NCI-H748 treated with DMSO at 0.1 percent for 48 hours (cell line): ENCODE data around the gene S100A13.
"Not testable (repeated sequence)": the region's sequence is repeated elsewhere in the genome, so short reads cannot be mapped to it uniquely, and the experiment has no call there.

Experiments used
- DNase-seq: peaks from one replicate; lab custom pipeline; 2025; lab: John Stamatoyannopoulos, UW

The S100A13 gene

DNA sequence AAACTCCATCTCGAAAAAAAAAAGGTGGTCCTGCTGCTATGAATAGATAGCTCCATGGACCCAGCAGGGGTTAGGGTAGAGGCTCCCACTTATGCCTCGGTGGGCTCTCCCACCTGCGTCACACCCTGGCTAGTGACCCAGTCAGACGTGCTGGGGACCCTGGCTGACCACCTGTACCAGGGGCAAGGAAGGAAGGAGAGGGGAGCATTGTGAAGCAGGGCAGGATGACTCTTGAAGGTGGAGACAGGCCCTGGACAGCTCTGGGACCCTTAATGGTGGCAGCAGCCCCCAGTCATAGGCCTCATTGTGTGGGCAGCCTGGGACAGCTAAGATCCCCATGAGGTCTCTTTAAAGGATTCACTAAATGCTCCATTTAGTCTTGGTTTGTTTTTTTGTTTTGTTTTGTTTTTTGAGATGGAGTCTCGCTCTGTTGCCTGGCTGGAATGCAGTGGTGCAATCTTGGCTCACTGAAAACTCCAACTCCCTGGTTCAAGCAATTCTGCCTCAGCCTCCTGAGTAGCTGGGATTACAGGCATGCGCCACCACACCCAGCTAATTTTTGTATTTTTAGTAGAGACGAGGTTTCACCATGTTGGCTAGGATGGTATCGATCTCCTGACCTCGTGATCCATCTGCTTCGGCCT lies 20.8 kb upstream of the S100A13 start:
- DNase-seq: no peak

DNA sequence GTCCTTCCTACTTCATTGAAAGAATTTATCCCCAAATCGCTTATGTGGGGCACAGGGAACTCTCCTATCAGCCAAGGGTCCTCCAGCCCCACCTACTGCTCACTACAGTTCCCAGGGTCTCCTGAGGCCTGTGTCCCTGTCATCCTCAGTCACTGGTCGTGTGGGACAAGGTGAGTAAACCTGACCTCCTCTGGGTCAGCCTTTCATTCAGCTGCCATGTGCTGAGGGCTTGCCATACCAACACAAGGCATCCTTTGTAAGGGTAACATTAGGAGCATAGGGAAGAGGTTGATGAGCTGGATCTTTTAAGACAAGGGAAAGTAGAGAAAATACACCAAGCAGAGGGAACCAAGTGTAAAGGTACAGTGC lies 20.0 kb upstream of the S100A13 start:
- DNase-seq: no peak

DNA sequence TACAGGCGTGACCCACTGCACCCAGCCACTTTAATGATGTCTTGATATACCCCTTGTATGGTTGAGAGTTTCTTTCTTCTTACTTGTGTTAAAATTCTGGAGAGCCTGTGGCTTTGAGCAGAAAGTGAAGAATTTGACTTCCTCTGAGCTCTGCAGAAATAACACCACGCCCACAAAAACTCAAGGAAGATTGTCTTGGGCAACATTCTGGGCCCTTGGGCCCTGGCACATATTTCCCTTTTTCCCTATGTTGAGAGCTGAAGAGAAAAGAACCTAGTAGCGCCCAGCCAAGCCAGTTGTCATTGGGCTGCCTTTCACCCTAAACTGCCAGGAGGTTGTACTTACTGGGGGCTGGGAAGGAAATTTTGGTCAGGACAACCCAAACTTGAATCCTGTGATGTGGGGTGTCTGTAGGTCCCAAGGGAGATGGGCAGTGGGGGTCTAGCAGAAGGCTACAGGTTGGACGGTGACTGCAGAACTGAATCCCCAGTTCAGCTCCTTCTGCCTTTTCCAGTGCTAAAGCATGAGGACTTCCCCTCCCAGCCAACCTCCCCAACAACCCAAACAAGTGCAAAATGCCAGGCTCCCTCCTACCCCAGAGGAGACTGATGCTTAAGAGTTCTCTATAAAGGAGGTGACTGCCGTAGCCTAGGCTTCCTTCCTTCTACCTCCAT lies 19.5 kb upstream of the S100A13 start:
- DNase-seq: no peak

DNA sequence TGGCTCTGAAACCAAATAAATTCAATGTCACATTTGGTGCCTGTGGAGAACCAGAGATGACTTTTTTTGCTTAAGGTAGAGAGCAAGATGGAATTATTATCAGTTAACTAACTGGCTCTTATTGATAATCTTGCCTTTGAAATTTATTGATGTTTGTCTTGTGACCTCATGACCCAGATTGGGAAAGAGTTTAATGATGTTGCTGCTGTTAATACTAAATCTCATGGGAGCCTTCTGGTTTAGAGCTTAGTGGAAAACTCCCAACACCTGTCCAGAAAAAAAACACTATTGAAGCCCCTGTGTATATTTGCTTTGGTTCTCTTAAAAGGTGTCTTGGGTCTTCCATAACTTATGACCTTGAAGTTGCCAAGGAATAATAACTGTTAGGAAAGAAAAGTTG lies 16.5 kb upstream of the S100A13 start:
- DNase-seq: no peak

DNA sequence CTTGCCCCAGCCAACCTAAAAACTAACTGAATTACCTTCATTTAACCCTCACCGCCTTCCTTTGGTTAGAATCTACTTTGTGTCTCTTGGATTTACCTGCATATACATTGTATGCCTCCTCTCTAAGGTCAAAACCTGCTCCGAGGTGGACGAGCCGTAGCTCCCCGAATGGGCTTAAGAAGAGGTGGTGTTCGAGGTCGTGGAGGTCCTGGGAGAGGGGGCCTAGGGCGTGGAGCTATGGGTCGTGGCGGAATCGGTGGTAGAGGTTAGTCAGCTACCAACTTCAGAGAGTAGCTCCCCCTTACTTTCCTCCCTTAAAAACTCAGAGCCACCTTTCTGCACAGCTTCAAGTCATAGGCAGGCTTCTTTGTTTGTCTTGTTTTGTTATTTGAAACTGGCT lies 15.8 kb upstream of the S100A13 start:
- DNase-seq: no peak

DNA sequence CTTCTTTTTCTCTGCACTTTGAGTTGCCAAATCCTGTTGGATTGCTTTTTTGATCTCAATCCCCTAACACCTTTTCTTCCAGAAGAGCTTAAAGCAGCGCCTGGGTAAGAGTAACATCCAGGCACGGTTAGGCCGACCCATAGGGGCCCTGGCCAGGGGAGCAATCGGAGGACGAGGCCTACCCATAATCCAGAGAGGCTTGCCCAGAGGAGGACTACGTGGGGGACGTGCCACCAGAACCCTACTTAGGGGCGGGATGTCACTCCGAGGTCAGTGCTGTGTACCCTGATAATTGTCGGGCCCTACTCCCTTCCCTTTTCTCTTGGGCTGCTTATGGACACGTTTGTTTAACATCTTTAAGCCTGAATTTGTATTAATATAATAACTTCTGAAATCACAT lies 14.9 kb upstream of the S100A13 start:
- DNase-seq: no peak

DNA sequence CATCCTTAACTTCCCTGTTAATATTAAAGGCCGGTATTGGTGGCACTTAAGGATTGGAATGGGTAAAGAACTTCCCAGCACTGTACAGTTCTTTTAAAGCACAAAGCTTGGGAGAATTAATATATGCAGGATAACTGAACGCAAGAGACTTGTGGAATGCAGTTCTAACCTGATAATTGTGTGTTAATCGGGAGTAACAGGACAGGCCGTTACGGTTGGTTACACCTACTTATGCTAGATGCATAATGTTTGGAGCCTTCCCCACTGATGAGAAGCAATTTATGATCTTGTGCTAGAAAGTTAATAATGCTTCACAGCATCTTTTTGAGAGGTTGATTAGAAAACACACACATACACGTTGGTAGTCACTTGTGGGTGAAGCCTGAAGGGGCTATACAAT lies 13.6 kb upstream of the S100A13 start:
- no peak for DNase-seq

DNA sequence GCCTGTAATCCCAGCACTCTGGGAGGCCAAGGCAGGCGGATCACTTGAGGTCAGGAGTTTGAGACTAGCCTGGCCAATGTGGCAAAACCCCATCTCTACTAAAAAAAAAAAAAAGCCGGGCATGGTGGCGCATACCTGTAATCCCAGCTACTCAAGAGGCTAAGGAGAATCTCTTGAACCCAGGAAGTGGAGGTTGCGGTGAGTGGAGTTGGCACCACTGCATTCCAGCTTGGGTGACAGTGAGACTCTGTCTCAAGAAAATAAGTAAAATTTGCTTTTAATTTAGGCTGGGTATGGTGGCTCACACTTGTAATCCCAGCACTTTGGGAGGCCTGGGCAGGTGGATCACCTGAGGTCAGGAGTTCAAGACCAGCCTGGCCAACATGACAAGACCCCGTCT lies 12.9 kb upstream of the S100A13 start:
- DNase-seq: not testable (repeated sequence)

DNA sequence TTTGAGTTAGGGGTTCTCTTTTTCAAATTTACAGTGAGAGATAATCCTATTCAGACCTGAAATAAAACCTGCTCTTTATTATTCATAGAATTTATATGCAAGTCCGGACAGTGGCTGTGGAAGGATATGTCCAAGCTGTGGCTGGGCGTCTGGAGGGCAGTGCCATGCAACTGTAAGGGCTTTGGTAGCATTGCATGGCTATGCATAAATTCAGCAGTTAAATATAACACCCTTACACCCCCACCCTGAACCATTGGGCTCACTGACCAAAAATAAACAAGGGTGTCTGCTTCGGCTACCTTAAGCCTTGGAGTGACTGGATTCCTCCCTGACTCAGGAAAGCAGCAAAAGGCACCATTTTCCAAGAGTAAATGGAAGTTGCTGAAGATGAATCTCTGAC lies 12.0 kb upstream of the S100A13 start:
- no peak for DNase-seq

DNA sequence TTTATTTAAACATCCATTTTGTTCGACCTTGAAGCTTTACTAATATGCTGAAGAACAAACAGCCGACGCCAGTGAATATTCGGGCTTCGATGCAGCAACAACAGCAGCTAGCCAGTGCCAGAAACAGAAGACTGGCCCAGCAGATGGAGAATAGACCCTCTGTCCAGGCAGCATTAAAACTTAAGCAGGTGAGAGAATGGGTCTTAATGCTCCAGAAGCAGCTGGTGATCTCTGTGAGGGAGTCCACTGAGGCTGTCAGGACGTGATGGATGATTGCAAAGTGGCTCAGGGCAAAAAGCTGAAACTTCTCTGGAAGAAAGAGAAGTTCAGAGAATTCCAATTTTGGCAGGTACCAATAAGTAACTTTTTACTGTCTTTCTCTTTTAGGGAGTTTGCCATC lies 11.0 kb upstream of the S100A13 start:
- DNase-seq: no peak

DNA sequence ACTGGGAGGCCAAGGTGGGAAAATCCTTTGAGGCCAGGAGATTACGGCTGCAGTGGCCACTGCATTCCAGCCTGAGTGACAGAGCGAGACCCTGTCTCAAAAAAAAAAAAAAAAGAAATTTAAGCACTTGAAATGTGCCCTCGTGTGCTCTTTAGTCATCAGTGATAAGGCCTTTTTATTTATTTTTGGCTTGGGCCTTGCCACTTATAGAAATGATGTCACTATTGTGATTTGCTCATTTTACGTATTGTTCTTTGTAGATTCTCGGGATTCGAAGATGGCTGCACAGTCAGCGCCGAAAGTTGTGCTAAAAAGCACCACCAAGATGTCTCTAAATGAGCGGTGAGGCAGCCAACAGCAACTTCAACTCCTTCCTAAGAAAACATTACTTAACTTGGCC lies 9.0 kb upstream of the S100A13 start:
- no peak for DNase-seq

DNA sequence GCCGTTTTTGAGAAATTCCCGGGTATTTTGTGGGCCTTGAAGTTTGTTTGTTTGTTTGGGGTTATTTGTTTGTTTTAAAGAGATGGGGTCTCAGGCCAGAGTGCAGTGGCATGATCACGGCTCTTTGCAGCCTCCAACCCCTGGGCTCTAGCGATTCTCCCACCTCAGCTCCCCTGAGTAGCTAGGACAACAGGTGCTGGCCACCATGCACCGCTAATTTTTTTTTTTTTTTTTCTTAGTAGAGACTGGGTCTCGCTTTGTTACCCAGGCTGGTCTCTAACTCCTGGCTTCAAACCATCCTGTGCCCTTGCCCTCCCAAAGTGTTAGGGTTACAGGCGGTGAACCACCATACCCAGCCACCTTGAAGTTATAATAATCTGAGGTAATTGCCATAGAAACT lies 8.6 kb upstream of the S100A13 start:
- no peak for DNase-seq

DNA sequence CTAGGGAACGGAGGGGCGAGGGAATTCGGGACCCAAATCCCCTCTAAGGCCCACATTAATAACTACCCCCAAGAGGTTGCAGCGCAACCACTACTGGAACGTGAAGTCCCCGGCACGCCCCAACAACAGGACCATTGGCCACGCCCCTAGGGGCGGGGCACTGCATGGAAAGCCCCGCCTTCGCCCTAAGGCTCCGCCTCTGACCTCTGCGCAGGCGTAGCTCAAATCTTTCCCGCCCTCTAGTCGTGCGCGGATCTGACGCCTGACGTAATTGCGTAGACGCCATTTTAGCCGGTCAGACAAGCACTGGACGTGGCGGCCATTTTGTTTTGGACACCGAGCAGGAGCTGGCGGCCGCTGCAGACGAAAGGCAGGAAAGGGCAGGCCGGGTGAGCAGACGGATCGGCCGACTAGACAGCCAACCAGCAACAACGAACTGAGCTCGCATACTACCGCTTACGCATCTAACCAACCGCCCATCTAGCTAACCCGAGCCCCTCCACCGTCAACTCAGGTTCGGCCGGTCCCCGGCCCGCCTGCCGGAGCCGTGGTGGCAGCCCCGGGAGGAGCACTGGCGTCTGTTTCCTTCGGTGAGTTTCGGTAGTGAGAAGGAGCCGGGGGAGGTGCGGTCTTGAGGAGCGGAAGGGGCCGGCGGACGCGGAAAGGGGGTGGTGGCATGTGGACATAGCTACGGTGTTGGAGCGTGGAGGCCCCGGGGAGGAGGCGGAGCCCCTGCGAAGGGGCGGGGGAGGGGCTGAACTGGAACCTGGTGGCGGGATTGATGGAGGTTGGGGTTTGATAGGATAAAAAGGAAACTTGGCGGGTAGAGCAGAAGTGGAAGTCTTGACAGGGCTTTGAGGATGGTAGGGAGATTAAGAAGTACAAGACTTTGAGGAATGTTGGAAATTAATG lies 6.7 kb upstream of the S100A13 start, which contains the start of gene CHTOP:
CHTOP (plus strand) TSS at position 313 of the 912 bp plus-strand sequence. CDS start 2,523 bp downstream, outside the sequence.
- DNase-seq: peak; percentile 93

DNA sequence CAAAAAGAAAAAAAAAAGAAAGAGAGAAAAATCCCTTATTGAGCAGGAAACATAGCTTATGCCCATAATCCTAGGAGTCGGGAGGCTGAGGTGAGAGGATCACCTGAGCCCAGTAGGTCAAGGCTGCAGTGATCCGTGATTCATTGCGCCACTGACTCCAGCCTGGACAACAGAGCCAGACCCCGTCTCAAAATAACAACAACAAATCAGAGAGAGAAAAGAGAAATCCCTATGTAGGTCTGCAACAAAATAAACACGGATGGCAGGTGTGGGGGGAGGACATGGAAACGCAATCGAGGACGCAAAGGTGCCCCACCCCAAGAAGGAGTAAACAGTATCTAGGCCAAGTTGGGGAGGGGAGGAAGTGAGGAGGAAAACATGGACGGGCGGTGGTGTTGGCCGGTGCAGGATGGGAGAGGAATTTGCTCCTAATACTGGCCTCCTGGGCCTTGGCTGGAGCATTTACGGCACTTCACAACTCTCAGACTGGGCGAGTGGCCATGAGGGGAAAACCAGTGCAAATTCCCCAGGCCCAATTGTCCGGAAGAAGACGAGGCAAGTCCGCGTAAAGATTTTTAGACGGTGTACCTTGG lies 6.0 kb upstream of the S100A13 start:
- DNase-seq: no peak

DNA sequence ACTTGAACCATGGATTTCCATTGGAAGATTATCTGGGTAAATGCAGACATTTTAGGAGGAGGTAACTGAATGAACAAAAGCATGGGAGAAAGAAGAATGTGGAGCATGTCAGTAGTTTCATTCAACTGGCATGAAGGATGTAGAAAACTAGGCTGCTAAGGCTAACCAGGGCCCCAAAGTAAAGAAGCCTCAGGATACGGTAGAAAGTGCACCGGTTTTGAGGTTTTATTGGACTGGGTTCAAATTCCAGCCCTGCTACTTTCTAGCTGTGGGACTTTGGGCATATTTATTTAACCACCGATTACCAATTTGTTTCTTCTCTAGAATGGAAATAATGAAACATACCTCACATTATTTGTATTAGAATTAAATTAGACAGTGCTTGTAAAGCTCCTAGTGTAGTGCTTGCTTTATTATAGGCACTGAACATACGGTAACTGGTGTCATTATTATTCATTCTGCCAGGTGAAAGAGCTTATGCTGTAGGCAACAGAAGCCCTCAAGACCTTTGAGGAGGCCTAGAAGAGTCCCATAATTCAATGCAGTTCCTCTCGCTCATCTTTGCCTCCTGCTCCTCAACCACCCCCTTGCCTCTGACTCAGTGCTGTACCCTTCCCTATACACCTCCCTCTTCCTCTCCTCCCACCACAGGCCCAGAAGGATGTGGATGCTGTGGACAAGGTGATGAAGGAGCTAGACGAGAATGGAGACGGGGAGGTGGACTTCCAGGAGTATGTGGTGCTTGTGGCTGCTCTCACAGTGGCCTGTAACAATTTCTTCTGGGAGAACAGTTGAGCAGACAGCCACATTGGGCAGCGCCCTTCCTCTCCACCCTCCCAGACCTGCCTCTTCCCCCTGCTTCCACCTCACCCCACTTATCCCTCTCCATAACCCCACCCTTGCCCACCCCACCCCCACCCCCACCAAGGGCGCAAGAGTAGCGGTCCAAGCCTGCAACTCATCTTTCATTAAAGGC lies 4.0 kb upstream of the S100A13 start:
- DNase-seq: no peak

DNA sequence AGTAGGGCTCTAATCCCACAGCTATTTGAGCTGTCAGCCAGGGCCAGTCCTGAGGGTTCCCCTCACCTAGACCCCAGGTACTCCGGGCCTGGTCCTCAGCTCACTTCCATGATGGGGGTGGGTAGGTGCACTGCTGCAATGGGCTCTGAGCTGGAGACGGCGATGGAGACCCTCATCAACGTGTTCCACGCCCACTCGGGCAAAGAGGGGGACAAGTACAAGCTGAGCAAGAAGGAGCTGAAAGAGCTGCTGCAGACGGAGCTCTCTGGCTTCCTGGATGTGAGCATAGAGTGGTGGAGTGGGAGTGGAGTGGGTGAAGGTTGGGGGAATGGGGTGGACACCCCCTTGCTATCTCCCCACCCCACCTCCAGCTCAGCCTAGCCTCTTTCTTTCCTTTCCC lies 3.1 kb upstream of the S100A13 start:
- DNase-seq: no peak

DNA sequence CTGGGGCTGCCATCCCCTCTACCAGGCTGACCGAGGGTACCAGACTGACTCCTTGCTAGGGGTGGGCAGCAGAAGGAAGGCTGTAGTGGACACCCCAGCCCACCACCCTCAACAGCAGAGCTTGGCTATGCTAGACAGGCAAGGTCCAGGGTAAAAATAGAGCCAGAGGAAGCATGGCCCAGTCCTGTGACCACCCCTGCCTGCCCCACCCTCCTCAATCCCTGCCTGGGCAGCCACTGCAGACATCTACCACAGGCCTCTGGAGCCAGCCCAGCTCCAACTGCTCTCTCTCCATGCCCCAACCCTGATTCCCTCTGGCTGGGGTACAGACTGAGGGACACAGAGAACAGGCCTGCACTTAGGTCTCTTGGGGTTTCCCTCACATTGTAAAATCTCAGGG lies 2.7 kb upstream of the S100A13 start:
- no peak for DNase-seq

DNA sequence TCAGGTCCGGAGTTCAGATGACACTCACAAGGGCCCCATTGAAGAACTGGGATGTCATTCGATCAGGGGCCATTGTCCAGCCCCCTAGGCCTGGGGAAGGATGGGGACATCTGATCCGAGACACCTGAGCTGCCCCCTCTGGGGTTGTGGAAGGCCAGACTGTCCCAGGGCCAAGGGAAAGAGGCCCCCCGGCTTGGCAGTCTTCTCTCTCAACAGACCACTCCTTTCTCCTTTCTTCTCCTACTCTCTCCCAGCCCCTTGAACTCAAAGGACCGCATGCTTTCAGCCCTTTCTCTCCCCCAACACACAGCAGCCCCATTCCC lies 2.0 kb upstream of the S100A13 start:
- no peak for DNase-seq

DNA sequence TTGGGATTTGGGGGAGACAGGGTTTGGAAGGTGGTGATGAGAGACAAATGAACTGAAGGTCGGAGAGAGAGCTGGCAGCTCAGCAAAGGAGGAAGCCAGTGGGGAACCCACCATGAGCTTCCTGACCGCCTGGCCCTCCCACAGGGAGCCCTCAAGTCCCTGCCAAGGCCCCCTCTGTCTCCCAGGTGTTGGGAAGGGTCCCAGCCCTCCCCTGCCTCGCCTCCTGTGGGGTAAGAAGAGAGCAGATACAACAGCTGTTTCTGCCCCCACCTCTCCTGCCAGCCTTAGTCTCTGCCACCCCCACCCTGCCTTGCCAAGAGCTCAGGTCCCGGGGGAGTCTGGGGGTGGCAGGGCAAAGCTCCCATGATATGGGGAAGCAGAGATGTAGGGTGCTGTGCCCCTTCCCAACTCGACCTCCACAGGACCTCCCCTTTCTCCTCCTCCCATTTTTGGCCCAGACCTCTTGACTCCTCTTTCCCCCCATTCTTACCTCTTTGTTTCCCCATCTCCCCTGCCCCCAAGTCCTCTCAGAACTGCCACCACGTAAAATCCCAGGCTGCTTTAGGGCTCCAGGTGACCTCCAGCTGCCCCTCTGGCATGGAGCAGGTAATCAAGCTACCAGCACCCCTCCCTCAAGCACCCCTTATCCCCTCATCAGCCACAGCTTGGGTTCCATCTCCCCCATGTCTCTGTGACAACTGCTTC lies 1.5 kb upstream of the S100A13 start:
- no peak for DNase-seq

DNA sequence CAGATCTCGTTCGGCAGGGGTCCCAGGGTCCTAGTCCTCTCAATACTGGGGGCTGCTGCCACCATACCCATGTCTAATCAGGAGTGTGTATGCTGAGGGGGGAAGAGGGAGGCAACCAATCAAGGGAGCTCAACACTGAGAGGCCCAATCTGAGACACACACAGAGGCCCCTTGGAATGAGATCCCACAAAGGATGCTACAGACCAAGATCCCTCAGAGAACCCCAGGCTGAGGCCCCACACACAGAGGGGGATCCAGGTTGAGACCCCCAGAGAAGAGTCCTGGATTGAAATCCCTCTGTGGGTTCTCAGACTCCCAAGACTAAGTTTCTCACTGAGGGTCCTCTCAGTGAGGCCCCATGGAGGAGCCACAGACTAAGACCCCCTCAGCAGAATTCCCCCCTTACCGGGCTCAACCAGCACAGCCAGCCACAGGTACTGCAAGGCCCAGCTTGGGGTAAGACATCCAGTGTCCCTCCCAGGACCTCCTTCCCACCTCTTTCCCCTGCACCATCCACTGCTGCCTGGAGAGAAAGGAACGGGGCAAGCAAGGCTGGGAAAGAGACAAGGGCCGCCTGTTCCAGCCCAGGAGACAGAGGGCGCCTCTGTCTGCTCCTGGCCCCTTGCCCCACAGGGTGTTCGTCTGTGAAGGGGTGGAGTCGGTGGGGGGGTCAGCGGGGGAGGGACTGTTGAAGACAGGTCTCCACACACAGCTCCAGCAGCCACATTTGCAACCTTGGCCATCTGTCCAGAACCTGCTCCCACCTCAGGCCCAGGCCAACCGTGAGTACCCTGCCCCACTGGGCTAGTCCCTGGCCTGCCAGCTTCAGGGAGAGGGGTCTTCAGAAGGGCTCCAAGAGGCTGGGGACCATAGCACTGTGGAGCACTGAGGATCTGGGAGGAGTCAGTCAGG lies 666 bp upstream of the S100A13 start, which contains the start of gene S100A1:
S100A1 (plus strand) TSS at position 720 of the 912 bp plus-strand sequence. CDS start 2,088 bp downstream, outside the sequence.
- no peak for DNase-seq
